ENCODE measurements around the gene FGF23.

The FGF23 gene

DNA sequence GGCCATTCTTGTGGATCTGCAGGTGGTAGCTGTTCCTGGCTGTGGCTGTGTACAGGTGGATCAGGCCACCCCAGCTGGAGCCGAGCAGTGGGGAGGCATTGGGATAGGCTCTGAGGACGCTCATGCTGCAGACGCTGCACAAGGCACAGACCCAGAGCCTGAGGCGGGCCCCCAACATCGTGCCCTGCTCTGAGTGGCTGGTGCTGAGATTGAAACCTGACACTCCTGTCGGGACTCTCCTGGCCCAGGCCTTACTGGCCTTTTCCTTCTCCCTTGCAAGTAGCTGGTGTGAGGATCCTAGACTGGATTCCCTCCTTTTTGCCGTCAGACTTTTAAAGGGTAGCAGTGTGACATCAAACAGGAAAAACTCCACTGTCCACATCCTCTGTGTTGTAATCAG is at the start of gene FGF23:
Gene FGF23, minus strand, starts transcription at position 308 of the 400 bp plus-strand sequence. Its CDS starts 130 bp downstream, at position 178.
- H3K4me3 ChIP-seq (ENCODE audit: insufficient read length, low read depth) = no peak within 1 kb of the TSS
- H3K9me3 ChIP-seq (ENCODE audit: insufficient read depth, low read length) = no peaks in the 10 kb centered on the region
- TF ChIP-seq SUZ12 (IDR thresholded peaks at IDR 0.05; ENCODE audit: extremely low read depth, insufficient read depth, insufficient read length) (no peak), YY1 (IDR thresholded peaks at IDR 0.05; ENCODE audit: insufficient read depth, insufficient read length) (no peak), ZNF274 (IDR thresholded peaks at IDR 0.05; ENCODE audit: low read depth, low read length) (no peak)
- no peaks in the 10 kb centered on the region for H3K36me3 ChIP-seq (ENCODE audit: insufficient read depth, insufficient read length, low read length)
- H3K9ac ChIP-seq (ENCODE audit: insufficient read length, low read depth) = no peak within 1 kb of the TSS
- peak; percentile 90 for DNase-seq (ENCODE audit: low read depth, low spot score)
- peaks cover 4% of the 10 kb centered on the region for H3K4me1 ChIP-seq (ENCODE audit: insufficient read depth, insufficient read length)
- no peaks in the 10 kb centered on the region for H3K27me3 ChIP-seq (ENCODE audit: insufficient read depth, insufficient read length)

DNA sequence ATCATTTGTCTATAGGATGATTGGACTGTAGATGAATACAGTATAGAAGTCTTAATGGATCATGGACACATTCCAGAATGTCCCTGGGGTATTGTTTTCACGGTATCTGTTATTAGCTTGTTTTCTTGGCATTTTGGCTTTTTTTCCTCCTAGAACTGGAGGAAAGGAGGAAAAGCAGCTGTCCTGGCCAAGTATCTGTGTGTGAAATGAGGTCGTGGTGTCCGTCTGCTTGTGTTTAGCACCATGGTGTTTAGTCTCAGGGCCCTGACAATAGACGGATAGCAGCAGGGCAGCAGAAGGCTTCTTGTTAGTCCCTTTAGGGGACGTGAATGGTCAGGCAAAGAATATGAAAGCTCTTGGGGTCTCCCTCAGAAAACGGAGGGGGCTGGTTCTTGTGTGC is 44.9 kb upstream of the FGF23 start:
- no peaks in the 10 kb centered on the region for H3K27me3 ChIP-seq (ENCODE audit: insufficient read depth, insufficient read length)
- TF ChIP-seq ZNF274 (IDR thresholded peaks at IDR 0.05; ENCODE audit: low read depth, low read length) (no peak), SUZ12 (IDR thresholded peaks at IDR 0.05; ENCODE audit: extremely low read depth, insufficient read depth, insufficient read length) (no peak), YY1 (IDR thresholded peaks at IDR 0.05; ENCODE audit: insufficient read depth, insufficient read length) (no peak)
- no peak overlapping the region for H3K9ac ChIP-seq (ENCODE audit: insufficient read length, low read depth)
- no peaks in the 10 kb centered on the region for H3K4me1 ChIP-seq (ENCODE audit: insufficient read depth, insufficient read length)
- no peak for DNase-seq (ENCODE audit: low read depth, low spot score)
- H3K9me3 ChIP-seq (ENCODE audit: insufficient read depth, low read length) = no peaks in the 10 kb centered on the region
- no peaks in the 10 kb centered on the region for H3K36me3 ChIP-seq (ENCODE audit: insufficient read depth, insufficient read length, low read length)
- no peak overlapping the region for H3K4me3 ChIP-seq (ENCODE audit: insufficient read length, low read depth)

DNA sequence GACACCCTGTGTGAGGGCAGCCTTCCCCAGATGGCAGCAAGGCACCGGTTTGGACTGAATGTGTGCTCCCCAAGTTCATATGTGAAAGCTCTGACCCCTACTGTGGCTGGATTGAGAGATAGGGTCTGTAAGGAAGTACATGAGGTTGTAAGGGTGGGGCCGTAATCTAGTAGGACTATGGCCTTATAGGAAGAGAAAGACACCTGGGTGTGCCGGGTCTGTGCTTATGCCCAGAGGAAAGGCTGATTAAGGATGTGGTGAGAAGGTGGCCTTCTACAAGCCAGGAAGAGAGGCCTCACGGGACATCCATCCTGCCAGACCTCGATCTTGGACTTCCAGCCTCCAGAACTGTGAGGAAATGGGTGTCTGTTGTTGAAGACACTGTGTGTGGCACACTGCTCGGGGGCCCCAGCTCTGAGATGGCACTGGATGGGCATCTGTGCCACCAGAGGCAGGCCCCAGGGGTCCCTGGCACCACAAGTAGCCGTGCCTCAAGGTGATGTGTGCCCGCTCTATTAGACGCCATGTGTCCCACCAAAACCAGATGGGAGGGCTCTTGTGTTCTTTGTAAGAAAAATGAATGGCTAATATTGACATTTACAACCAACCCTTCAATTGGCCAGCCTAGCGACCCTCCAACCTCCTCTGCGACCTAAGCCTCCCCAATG is 44.1 kb upstream of the FGF23 start:
- no peak for TF ChIP-seq SUZ12 (IDR thresholded peaks at IDR 0.05; ENCODE audit: extremely low read depth, insufficient read depth, insufficient read length)
- TF ChIP-seq ZNF274 (IDR thresholded peaks at IDR 0.05; ENCODE audit: low read depth, low read length) = no peak
- no peak for TF ChIP-seq YY1 (IDR thresholded peaks at IDR 0.05; ENCODE audit: insufficient read depth, insufficient read length)
- Histone ChIP-seq H3K36me3 (ENCODE audit: insufficient read depth, insufficient read length, low read length) (no peaks in the 10 kb centered on the region), H3K4me1 (ENCODE audit: insufficient read depth, insufficient read length) (no peaks in the 10 kb centered on the region), H3K27me3 (ENCODE audit: insufficient read depth, insufficient read length) (no peaks in the 10 kb centered on the region), H3K9ac (ENCODE audit: insufficient read length, low read depth) (no peak overlapping the region), H3K4me3 (ENCODE audit: insufficient read length, low read depth) (no peak overlapping the region), H3K9me3 (ENCODE audit: insufficient read depth, low read length) (no peaks in the 10 kb centered on the region)
- no peak for DNase-seq (ENCODE audit: low read depth, low spot score)

DNA sequence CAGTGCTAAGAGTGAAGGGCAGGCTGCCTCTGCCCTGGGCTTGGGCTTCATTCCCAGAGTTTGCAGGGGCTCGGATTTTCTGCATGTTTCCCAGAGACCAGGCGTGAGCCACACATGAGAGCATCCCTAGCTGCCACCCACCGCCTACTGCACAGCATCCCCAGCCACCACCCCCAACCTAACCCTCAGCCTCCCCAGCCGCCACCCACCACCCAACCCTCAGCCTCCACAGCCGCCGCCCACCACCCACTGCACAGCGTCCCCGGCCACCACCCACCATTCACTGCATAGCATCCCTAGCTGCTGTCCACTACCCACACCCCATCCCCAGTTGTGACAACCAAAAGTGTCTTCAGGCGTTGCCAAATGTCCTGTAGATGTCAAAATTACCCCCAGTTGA is 43.5 kb upstream of the FGF23 start:
- no peaks in the 10 kb centered on the region for H3K27me3 ChIP-seq (ENCODE audit: insufficient read depth, insufficient read length)
- no peak overlapping the region for H3K4me3 ChIP-seq (ENCODE audit: insufficient read length, low read depth)
- TF ChIP-seq ZNF274 (IDR thresholded peaks at IDR 0.05; ENCODE audit: low read depth, low read length) (no peak), YY1 (IDR thresholded peaks at IDR 0.05; ENCODE audit: insufficient read depth, insufficient read length) (no peak), SUZ12 (IDR thresholded peaks at IDR 0.05; ENCODE audit: extremely low read depth, insufficient read depth, insufficient read length) (no peak)
- no peak overlapping the region for H3K9ac ChIP-seq (ENCODE audit: insufficient read length, low read depth)
- H3K9me3 ChIP-seq (ENCODE audit: insufficient read depth, low read length) = no peaks in the 10 kb centered on the region
- H3K36me3 ChIP-seq (ENCODE audit: insufficient read depth, insufficient read length, low read length) = no peaks in the 10 kb centered on the region
- H3K4me1 ChIP-seq (ENCODE audit: insufficient read depth, insufficient read length) = no peaks in the 10 kb centered on the region
- DNase-seq (ENCODE audit: low read depth, low spot score) = no peak

DNA sequence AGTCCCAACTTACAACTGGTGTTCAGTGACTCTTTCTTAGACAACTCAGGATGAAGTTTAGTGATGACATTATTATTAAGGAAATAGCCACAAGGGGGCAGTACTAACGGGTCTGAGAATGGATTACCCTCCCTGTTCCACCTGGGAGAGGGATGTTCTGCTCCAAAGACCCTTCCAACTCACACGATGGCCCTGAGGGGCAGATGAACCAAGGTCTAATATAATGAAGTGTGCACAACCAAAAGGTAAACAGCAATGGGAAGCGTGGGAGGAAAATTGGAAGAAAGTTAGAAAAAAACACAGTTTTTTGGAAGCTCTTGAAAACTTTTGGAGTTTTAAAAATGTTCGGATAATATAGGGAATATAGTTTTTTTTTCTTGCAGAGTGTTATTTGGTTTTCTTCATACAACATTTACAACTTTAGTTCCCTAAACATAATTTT is 42.1 kb upstream of the FGF23 start:
- Histone ChIP-seq H3K4me1 (ENCODE audit: insufficient read depth, insufficient read length) (no peaks in the 10 kb centered on the region), H3K36me3 (ENCODE audit: insufficient read depth, insufficient read length, low read length) (no peaks in the 10 kb centered on the region), H3K27me3 (ENCODE audit: insufficient read depth, insufficient read length) (no peaks in the 10 kb centered on the region), H3K9me3 (ENCODE audit: insufficient read depth, low read length) (no peaks in the 10 kb centered on the region), H3K9ac (ENCODE audit: insufficient read length, low read depth) (no peak overlapping the region), H3K4me3 (ENCODE audit: insufficient read length, low read depth) (no peak overlapping the region)
- TF ChIP-seq SUZ12 (IDR thresholded peaks at IDR 0.05; ENCODE audit: extremely low read depth, insufficient read depth, insufficient read length) (no peak), YY1 (IDR thresholded peaks at IDR 0.05; ENCODE audit: insufficient read depth, insufficient read length) (no peak), ZNF274 (IDR thresholded peaks at IDR 0.05; ENCODE audit: low read depth, low read length) (no peak)
- DNase-seq (ENCODE audit: low read depth, low spot score) = peak; percentile 89

DNA sequence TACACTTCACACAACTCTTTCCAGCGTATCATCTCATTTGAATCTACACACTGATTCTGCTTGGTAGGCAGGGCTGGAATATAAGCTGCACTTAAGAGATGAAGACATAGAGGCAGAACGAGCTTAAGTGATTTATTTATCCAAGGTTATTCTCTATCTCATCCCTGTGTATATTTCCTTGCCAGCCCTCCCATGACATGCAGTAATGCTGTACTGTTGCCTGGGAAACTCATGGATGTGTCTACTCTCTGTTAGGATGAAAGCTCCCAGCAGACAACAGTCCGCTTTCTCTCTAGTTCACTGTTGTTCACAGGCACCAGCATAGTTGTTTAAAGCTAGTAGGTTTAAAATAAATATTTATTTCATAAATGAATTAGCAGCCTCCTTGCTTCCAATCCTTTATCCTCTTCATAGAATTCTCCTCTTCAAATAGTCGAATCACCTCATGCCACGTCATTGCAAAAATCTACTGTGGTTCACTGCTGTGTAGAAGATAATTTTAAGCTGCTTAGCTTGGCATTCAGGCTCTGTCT is 40.7 kb upstream of the FGF23 start:
- no peak for TF ChIP-seq ZNF274 (IDR thresholded peaks at IDR 0.05; ENCODE audit: low read depth, low read length)
- no peak for TF ChIP-seq SUZ12 (IDR thresholded peaks at IDR 0.05; ENCODE audit: extremely low read depth, insufficient read depth, insufficient read length)
- no peak for TF ChIP-seq YY1 (IDR thresholded peaks at IDR 0.05; ENCODE audit: insufficient read depth, insufficient read length)
- Histone ChIP-seq H3K9ac (ENCODE audit: insufficient read length, low read depth) (no peak overlapping the region), H3K9me3 (ENCODE audit: insufficient read depth, low read length) (no peaks in the 10 kb centered on the region; the same call in 1 of the 2 replicates), H3K36me3 (ENCODE audit: insufficient read depth, insufficient read length, low read length) (no peaks in the 10 kb centered on the region), H3K4me1 (ENCODE audit: insufficient read depth, insufficient read length) (peaks cover 2% of the 10 kb centered on the region), H3K27me3 (ENCODE audit: insufficient read depth, insufficient read length) (no peaks in the 10 kb centered on the region), H3K4me3 (ENCODE audit: insufficient read length, low read depth) (no peak overlapping the region)
- DNase-seq (ENCODE audit: low read depth, low spot score) = no peak

DNA sequence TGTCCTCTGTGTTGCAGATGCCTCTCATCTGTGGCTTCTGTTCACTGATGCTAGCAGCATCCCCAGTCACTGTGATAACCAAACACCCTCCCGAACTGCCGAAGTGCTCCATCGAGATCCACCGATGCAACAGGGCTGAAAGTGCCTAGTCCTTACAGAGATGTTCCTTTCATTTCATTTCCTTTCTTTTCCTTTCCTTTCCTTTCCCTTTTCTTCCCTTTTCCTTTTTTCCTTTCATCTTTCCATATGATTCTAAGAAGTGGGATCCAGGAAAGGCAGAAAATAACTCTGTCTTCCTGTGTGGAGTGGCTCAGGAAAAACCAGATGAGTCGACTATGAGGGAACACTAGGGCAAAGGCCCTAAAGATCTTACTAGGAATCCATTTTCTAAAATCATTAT is 39.4 kb upstream of the FGF23 start:
- no peaks in the 10 kb centered on the region; the same call in 1 of the 2 replicates for H3K9me3 ChIP-seq (ENCODE audit: insufficient read depth, low read length)
- no peaks in the 10 kb centered on the region for H3K27me3 ChIP-seq (ENCODE audit: insufficient read depth, insufficient read length)
- H3K4me1 ChIP-seq (ENCODE audit: insufficient read depth, insufficient read length) = peaks cover 7% of the 10 kb centered on the region
- TF ChIP-seq SUZ12 (IDR thresholded peaks at IDR 0.05; ENCODE audit: extremely low read depth, insufficient read depth, insufficient read length) (no peak), ZNF274 (IDR thresholded peaks at IDR 0.05; ENCODE audit: low read depth, low read length) (no peak), YY1 (IDR thresholded peaks at IDR 0.05; ENCODE audit: insufficient read depth, insufficient read length) (no peak)
- H3K4me3 ChIP-seq (ENCODE audit: insufficient read length, low read depth) = no peak overlapping the region
- H3K9ac ChIP-seq (ENCODE audit: insufficient read length, low read depth) = no peak overlapping the region
- H3K36me3 ChIP-seq (ENCODE audit: insufficient read depth, insufficient read length, low read length) = no peaks in the 10 kb centered on the region
- no peak for DNase-seq (ENCODE audit: low read depth, low spot score)

Data from NT2/D1 (cell line).